H9 (cell line): ENCODE data around the gene AKAP11. TPM values are rescaled to one million over a fixed set of nuclear protein-coding genes. Genes with fewer than 3 reads are reported as not detected.

ENCODE experiments used
- DNase-seq: peaks from one replicate; pipeline ENCODE4 v3.0.0-alpha.2; 2017
- H2AFZ ChIP-seq: one replicate; pipeline ENCODE4 v1.6.1; 2013; ENCODE audit warnings: mild to moderate bottlenecking, low read length, control low read depth, moderate library complexity
- H2AK5ac ChIP-seq: 2 replicates; pipeline ENCODE4 v1.6.1; 2013; ENCODE audit warnings: low read length, control low read depth, mixed read lengths; ENCODE audit not compliant: insufficient read length
- H2BK120ac ChIP-seq: one replicate; pipeline ENCODE4 v1.6.1; 2013; ENCODE audit warnings: low read depth, mild to moderate bottlenecking, low read length, control low read depth, inconsistent platforms; ENCODE audit not compliant: poor library complexity, severe bottlenecking
- H2BK12ac ChIP-seq: 2 replicates; pipeline ENCODE4 v1.6.1; 2013; ENCODE audit warnings: low read length, control low read depth, mixed read lengths, low read depth; ENCODE audit not compliant: insufficient read length
- H2BK15ac ChIP-seq: 2 replicates; pipeline ENCODE4 v1.6.1; 2013; ENCODE audit warnings: low read depth, low read length, control low read depth
- H2BK20ac ChIP-seq: one replicate; pipeline ENCODE4 v1.6.1; 2013; ENCODE audit warnings: low read depth, mild to moderate bottlenecking, low read length, control low read depth, inconsistent platforms; ENCODE audit not compliant: poor library complexity, severe bottlenecking
- H2BK5ac ChIP-seq: 2 replicates; pipeline ENCODE4 v1.6.1; 2013; ENCODE audit warnings: low read length, control low read depth, mixed read lengths; ENCODE audit not compliant: insufficient read length
- H3K14ac ChIP-seq: 2 replicates; pipeline ENCODE4 v1.6.1; 2013; ENCODE audit warnings: low read length, control low read depth; ENCODE audit not compliant: insufficient read depth
- H3K18ac ChIP-seq: 2 replicates; pipeline ENCODE4 v1.6.1; 2013; ENCODE audit warnings: low read depth, mild to moderate bottlenecking, mixed read lengths, low read length, control low read depth; ENCODE audit not compliant: insufficient read length
- H3K23ac ChIP-seq: 2 replicates; pipeline ENCODE4 v1.6.1; 2013; ENCODE audit warnings: low read length, control low read depth, mixed read lengths, low read depth; ENCODE audit not compliant: insufficient read length
- H3K23me2 ChIP-seq: 2 replicates; pipeline ENCODE4 v1.6.1; 2013; ENCODE audit warnings: low read depth, mild to moderate bottlenecking, mixed read lengths, low read length, control low read depth; ENCODE audit not compliant: insufficient read length, poor library complexity, severe bottlenecking
- H3K27ac ChIP-seq: 2 replicates; pipeline ENCODE4 v1.5.1; 2013; ENCODE audit warnings: low read length, control low read depth, mixed read lengths, low read depth; ENCODE audit not compliant: insufficient read length
- H3K27me3 ChIP-seq: 2 replicates; pipeline ENCODE4 v1.6.1; 2013; ENCODE audit warnings: low read length, control low read depth, inconsistent platforms; ENCODE audit not compliant: insufficient read depth
- H3K4ac ChIP-seq: 2 replicates; pipeline ENCODE4 v1.6.1; 2013; ENCODE audit warnings: low read depth, mild to moderate bottlenecking, control low read depth, inconsistent platforms, low read length, moderate library complexity
- H3K4me1 ChIP-seq: 2 replicates; pipeline ENCODE4 v1.6.1; 2013; ENCODE audit warnings: low read length, control low read depth, inconsistent platforms; ENCODE audit not compliant: insufficient read depth
- H3K4me2 ChIP-seq: 2 replicates; pipeline ENCODE4 v1.6.1; 2013; ENCODE audit warnings: low read length, control low read depth, mixed read lengths; ENCODE audit not compliant: insufficient read length, insufficient read depth
- H3K56ac ChIP-seq: 2 replicates; pipeline ENCODE4 v1.6.1; 2013; ENCODE audit warnings: low read depth, mild to moderate bottlenecking, mixed read lengths, low read length, control low read depth; ENCODE audit not compliant: insufficient read length
- H3K79me1 ChIP-seq: 2 replicates; pipeline ENCODE4 v1.6.1; 2013; ENCODE audit warnings: low read depth, mild to moderate bottlenecking, moderate library complexity, low read length, control low read depth, inconsistent platforms; ENCODE audit not compliant: insufficient read depth, poor library complexity, severe bottlenecking
- H3K79me2 ChIP-seq: 2 replicates; pipeline ENCODE4 v1.6.1; 2013; ENCODE audit warnings: low read length, control low read depth, inconsistent platforms; ENCODE audit not compliant: insufficient read depth
- H3K9ac ChIP-seq: 2 replicates; pipeline ENCODE4 v1.6.1; 2013; ENCODE audit warnings: low read length, control low read depth, mixed read lengths; ENCODE audit not compliant: insufficient read length; ENCODE audit errors: extremely low read depth
- H3K9me3 ChIP-seq: one replicate; pipeline ENCODE4 v1.6.1; 2013; ENCODE audit warnings: low read depth, low read length, inconsistent platforms; ENCODE audit not compliant: control insufficient read depth
- H3T11ph ChIP-seq: one replicate; pipeline ENCODE4 v1.6.1; 2013; ENCODE audit warnings: mild to moderate bottlenecking, low read length, control low read depth, inconsistent platforms
- H4K20me1 ChIP-seq: one replicate; pipeline ENCODE4 v1.6.1; 2013; ENCODE audit not compliant: control insufficient read depth, insufficient read length, insufficient read depth
- H4K5ac ChIP-seq: 2 replicates; pipeline ENCODE4 v1.6.1; 2013; ENCODE audit warnings: low read depth, mild to moderate bottlenecking, mixed read lengths, low read length, control low read depth; ENCODE audit not compliant: insufficient read length
- H4K8ac ChIP-seq: replicated peaks from 2 replicates; pipeline ENCODE4 v1.6.1; 2013; ENCODE audit warnings: low read length, control low read depth, mixed read lengths, low read depth; ENCODE audit not compliant: insufficient read length
- H4K91ac ChIP-seq: 2 replicates; pipeline ENCODE4 v1.6.1; 2013; ENCODE audit warnings: low read depth, mild to moderate bottlenecking, moderate library complexity, mixed read lengths, low read length, control low read depth; ENCODE audit not compliant: insufficient read length
- H3K27ac Mint-ChIP-seq, 3 experiments: 2 replicates in 2 of 3; 3 replicates in 1 of 3; pipeline ENCODE4 v1.8.0; 2020 to 2021; ENCODE audit warnings: mixed read lengths in 3 of 3, mild to moderate bottlenecking in 1 of 3, moderate library complexity in 1 of 3
- H3K27me3 Mint-ChIP-seq: 2 replicates; pipeline ENCODE4 v1.8.0; 2021; ENCODE audit warnings: low read depth, mild to moderate bottlenecking, moderate library complexity, mixed read lengths
- H3K36me3 Mint-ChIP-seq, 3 experiments: 2 replicates in 2 of 3; 3 replicates in 1 of 3; pipeline ENCODE4 v1.8.0; 2020 to 2021; ENCODE audit warnings: low read depth in 3 of 3, mixed read lengths in 3 of 3; ENCODE audit not compliant: insufficient read depth in 1 of 3
- H3K4me1 Mint-ChIP-seq, 2 experiments: 2 replicates each; pipeline ENCODE4 v1.8.0; 2020; ENCODE audit warnings: mixed read lengths in 2 of 2
- H3K4me3 Mint-ChIP-seq, 2 experiments: 2 replicates in 1 of 2; 3 replicates in 1 of 2; pipeline ENCODE4 v1.8.0; 2020 to 2021; ENCODE audit warnings: mild to moderate bottlenecking in 2 of 2, mixed read lengths in 2 of 2, moderate library complexity in 1 of 2
- H3K9me3 Mint-ChIP-seq, 2 experiments: 2 replicates in 1 of 2; 3 replicates in 1 of 2; pipeline ENCODE4 v1.8.0; 2020; ENCODE audit warnings: mild to moderate bottlenecking in 2 of 2, mixed read lengths in 2 of 2, moderate library complexity in 1 of 2
- CTCF ChIP-seq: fragments of 200-600 bp; sonication (generic); conservative IDR thresholded peaks from 3 replicates; pipeline ENCODE4 v1.8.0; 2021; ENCODE audit warnings: antibody characterized with exemption, mild to moderate bottlenecking
- WGBS: extraction: QIAGEN DNeasy Blood & Tissue Kit; methylation state at CpG from one replicate; pipeline ENCODE4 v1.1.7; 2013; ENCODE audit warnings: missing lambda C conversion rate, low lambda C conversion rate, mixed read lengths; ENCODE audit not compliant: insufficient read length; ENCODE audit errors: extremely low coverage; 5-methylcytosine and 5-hydroxymethylcytosine counted together
- total RNA-seq: library from RNA; stranded (reverse); gene quantifications from 2 replicates; pipeline ENCODE4 v1.2.1, GENCODE V29; 2021

AKAP11 gene
- total RNA-seq, 1 experiment from 2014 or later = 20.5 TPM

- Histone ChIP-seq H2BK120ac (no peak overlapping the region), H3K23me2 (no peaks in the 10 kb centered on the region), H3K4me2 (no peak overlapping the region), H3K4ac (no peak overlapping the region), H3K79me2 (no peaks in the 10 kb centered on the region), H3T11ph (no peak overlapping the region), H2AK5ac (no peak overlapping the region), H4K5ac (no peak overlapping the region), H3K9ac (no peak overlapping the region), H3K9me3 (no peaks in the 10 kb centered on the region), H3K27me3 (no peaks in the 10 kb centered on the region), H2BK15ac (no peak overlapping the region), H3K56ac (no peak overlapping the region), H2BK5ac (no peak overlapping the region), H3K4me1 (no peaks in the 10 kb centered on the region), H2AFZ (no peak overlapping the region), H3K23ac (no peak overlapping the region), H3K14ac (no peak overlapping the region), H3K18ac (no peak overlapping the region), H2BK12ac (no peak overlapping the region), H4K8ac (no peak overlapping the region), H4K20me1 (no peaks in the 10 kb centered on the region), H3K27ac (no peak overlapping the region), H4K91ac (no peak overlapping the region), H2BK20ac (no peak overlapping the region), H3K79me1 (no peaks in the 10 kb centered on the region)
- Mint-ChIP-seq H3K9me3 (no peaks in the 10 kb centered on the region; a peak in 1 of 5 replicates), H3K4me1 (peaks cover 12% of the 10 kb centered on the region in 2 experiments), H3K27me3 (no peaks in the 10 kb centered on the region), H3K4me3 (no peak overlapping the region), H3K36me3 (no peaks in the 10 kb centered on the region; a peak in 1 of 7 replicates), H3K27ac (no peak overlapping the region)
- no peak for DNase-seq
- WGBS = no CpG with 5 or more reads among the region's 4 CpGs
- no peak for TF ChIP-seq CTCF
Measured at GRCh38 chr13:42348576-42348975, 76.6 kb downstream of the AKAP11 start.
